Prostate gland (tissue), 2 donors: Measurements from ENCODE around the gene AVPR1B. TPM values are rescaled to one million over a fixed set of nuclear protein-coding genes. Genes with fewer than 3 reads are reported as not detected.

ENCODE experiments used
- DNase-seq: peaks from one replicate; pipeline ENCODE4 v3.0.0-alpha.2; 2019; ENCODE audit warnings: low spot score
- H3K27ac ChIP-seq, 2 donors: fragments of 200-600 bp; sonication (generic); 2 replicates each; pipeline ENCODE4 v1.5.1; 2017 to 2019
- H3K27me3 ChIP-seq: fragments of 200-600 bp; sonication (generic); replicated peaks from 2 replicates; pipeline ENCODE4 v1.5.1; 2019; ENCODE audit not compliant: insufficient read depth
- H3K36me3 ChIP-seq, 2 donors: fragments of 200-600 bp; sonication (generic); 1 replicate in 1 of 2; 2 replicates in 1 of 2; pipeline versions ENCODE4 v1.5.1 to v1.8.1; 2017 to 2019
- H3K4me1 ChIP-seq: fragments of 200-600 bp; sonication (generic); replicated peaks from 2 replicates; pipeline ENCODE4 v1.5.1; 2019
- H3K4me3 ChIP-seq, 2 donors: fragments of 200-600 bp; sonication (generic); 2 replicates each; pipeline ENCODE4 v1.5.1; 2017 to 2019
- H3K9me3 ChIP-seq: fragments of 200-600 bp; sonication (generic); 2 replicates; pipeline ENCODE4 v1.5.1; 2017
- POLR2A ChIP-seq: fragments of 450-650 bp; IDR thresholded peaks from one replicate; pipeline ENCODE4 v1.6.1; 2016; ENCODE audit warnings: antibody characterized with exemption, mild to moderate bottlenecking
- POLR2AphosphoS5 ChIP-seq: sonication (generic); formaldehyde crosslinking; IDR thresholded peaks from one replicate; pipeline ENCODE4 v1.6.1; 2017; ENCODE audit warnings: antibody characterized with exemption
- WGBS: methylation state at CpG from one replicate; pipeline ENCODE4 v1.1.5; 2018; 5-methylcytosine and 5-hydroxymethylcytosine counted together
- intact Hi-C: fragments of 100-400 bp; cut with DNase I; formaldehyde crosslinking; loops from one replicate; pipeline ENCODE4 v1.14.2; 2022
- total RNA-seq, 2 donors: library from RNA; depleted of rRNA; stranded (reverse); fragments of >200 nt; gene quantifications; one replicate each; pipeline ENCODE4 v1.1.0, GENCODE V29; 2016
- TF ChIP-seq, protein P1 (sequence below), 4 experiments: fragments of 200-600 bp in 2 of 4; fragments of 450-650 bp in 2 of 4; sonication (generic) in 2 of 4; IDR thresholded peaks; 1 replicate in 3 of 4; 2 replicates in 1 of 4; pipeline ENCODE4 v1.5.1; 2016 to 2019; ENCODE audit warnings: antibody characterized with exemption in 4 of 4, mild to moderate bottlenecking in 2 of 4, moderate library complexity in 2 of 4

AVPR1B gene
- total RNA-seq, 2 donors from 2014 or later, result not detected

- no peaks in the 10 kb centered on the region for H3K4me1 ChIP-seq
- no peak overlapping the region for H3K4me3 ChIP-seq
- TF ChIP-seq POLR2A (no peak), POLR2AphosphoS5 (no peak)
- TF ChIP-seq, protein P1, sequence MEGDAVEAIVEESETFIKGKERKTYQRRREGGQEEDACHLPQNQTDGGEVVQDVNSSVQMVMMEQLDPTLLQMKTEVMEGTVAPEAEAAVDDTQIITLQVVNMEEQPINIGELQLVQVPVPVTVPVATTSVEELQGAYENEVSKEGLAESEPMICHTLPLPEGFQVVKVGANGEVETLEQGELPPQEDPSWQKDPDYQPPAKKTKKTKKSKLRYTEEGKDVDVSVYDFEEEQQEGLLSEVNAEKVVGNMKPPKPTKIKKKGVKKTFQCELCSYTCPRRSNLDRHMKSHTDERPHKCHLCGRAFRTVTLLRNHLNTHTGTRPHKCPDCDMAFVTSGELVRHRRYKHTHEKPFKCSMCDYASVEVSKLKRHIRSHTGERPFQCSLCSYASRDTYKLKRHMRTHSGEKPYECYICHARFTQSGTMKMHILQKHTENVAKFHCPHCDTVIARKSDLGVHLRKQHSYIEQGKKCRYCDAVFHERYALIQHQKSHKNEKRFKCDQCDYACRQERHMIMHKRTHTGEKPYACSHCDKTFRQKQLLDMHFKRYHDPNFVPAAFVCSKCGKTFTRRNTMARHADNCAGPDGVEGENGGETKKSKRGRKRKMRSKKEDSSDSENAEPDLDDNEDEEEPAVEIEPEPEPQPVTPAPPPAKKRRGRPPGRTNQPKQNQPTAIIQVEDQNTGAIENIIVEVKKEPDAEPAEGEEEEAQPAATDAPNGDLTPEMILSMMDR (IDR thresholded peaks at IDR 0.05), result no peak
- 85% methylated on average over 4 of the region's 4 CpGs for WGBS
- DNase-seq, result no peak
- no peaks in the 10 kb centered on the region for H3K36me3 ChIP-seq
- no peaks in the 10 kb centered on the region for H3K27me3 ChIP-seq
- intact Hi-C loops, result loop anchor here (5.0 to 10.0 kb wide), 2 partner anchors 192 to 315 kb away; no protein-coding TSS in a partner anchor
- H3K9me3 ChIP-seq, result no peaks in the 10 kb centered on the region
- H3K27ac ChIP-seq, result no peak overlapping the region
These were observed 7.5 kb downstream of the AVPR1B start for GRCh38 chr1:206109718-206110117.

- no peak for TF ChIP-seq POLR2A
- no peak for TF ChIP-seq POLR2AphosphoS5
- TF ChIP-seq, protein P1 (IDR thresholded peaks at IDR 0.05), result no peak
- H3K4me3 ChIP-seq, result no peak overlapping the region
- intact Hi-C loops, result loop anchor here (5.0 to 10.0 kb wide), 2 partner anchors 191 to 314 kb away; no protein-coding TSS in a partner anchor
- no peak for DNase-seq
- H3K27me3 ChIP-seq, result no peaks in the 10 kb centered on the region
- no peaks in the 10 kb centered on the region for H3K36me3 ChIP-seq
- H3K9me3 ChIP-seq, result no peaks in the 10 kb centered on the region
- H3K27ac ChIP-seq, result no peak overlapping the region
- 93% methylated on average over 2 of the region's 2 CpGs for WGBS
- no peaks in the 10 kb centered on the region for H3K4me1 ChIP-seq
These were observed 8.6 kb downstream of the AVPR1B start for GRCh38 chr1:206108635-206109034.

DNA sequence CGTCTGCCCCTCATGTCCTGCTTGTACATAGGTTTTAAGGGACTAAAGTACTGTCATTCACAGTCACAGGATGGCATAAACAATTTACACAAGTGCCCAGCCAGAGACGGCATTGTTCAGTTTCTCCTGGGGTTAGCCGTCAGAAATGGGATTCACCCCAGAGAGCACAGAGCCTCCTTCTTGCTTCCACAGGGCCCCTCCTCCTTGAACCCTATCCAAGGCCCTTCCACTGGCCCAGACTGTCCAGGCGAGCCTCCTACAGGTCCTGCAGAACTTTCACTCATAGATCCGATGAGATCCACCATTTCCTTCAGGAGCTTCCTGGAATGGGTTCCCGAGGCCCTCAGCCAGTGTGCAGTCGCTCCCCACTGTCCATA lies 10.0 kb downstream of the AVPR1B start:
- H3K36me3 ChIP-seq, result no peaks in the 10 kb centered on the region
- no peak for DNase-seq
- intact Hi-C loops, result loop anchor here (2.0 to 10.0 kb wide), 4 partner anchors 76 to 312 kb away; no protein-coding TSS in a partner anchor
- TF ChIP-seq, protein P1 (IDR thresholded peaks at IDR 0.05), result no peak
- TF ChIP-seq POLR2AphosphoS5 (no peak), POLR2A (no peak)
- no peak overlapping the region for H3K4me3 ChIP-seq
- H3K9me3 ChIP-seq, result no peaks in the 10 kb centered on the region
- 84% methylated on average over 7 of the region's 7 CpGs for WGBS
- no peak overlapping the region for H3K27ac ChIP-seq
- H3K27me3 ChIP-seq, result no peaks in the 10 kb centered on the region
- H3K4me1 ChIP-seq, result no peaks in the 10 kb centered on the region

DNA sequence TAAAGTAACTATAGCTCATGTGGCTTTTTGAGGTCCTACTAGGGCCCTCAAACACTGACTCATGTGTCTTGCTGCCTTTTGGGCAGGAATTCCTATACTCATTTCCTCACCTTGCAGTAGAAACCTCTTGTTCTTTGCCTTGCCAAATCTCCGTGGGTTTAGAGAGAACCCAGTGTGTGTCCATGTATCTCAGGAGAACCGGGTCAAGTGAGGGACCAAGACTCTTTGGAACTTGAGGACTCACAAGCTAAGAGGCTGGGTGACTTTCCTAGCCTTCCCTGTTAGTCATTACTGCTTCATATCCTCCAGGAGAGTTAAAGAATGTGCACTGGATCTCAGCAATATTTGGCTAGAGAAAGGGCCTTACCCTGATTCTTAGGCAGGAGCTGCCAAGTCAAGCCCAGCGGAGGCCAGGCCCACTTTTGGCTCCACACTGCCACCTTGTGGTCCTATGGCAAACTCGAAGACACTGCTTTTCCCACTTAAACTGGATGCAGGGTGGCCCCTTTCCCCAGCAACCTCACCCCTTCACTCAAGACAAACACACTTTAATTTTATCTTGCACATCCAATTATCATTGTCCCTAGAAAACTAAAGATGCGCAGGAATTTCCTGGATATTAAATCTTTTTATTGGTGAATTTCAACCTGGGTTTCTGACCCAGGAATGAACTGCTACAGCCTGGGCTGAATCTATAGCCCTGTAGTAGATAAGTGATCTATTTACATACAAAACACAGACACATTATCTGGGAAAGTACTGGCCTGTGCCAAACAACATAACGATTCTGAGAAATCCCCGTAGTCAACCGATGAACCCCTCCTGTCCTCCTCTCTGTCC lies 10.6 kb downstream of the AVPR1B start:
- DNase-seq, result peak; percentile 81
- WGBS, result 38% methylated on average over 8 of the region's 8 CpGs
- TF ChIP-seq POLR2AphosphoS5 (peak; percentile 71), POLR2A (no peak)
- TF ChIP-seq, protein P1 (IDR thresholded peaks at IDR 0.05), result peak; percentile 62 to 95 (median 88)
- no peaks in the 10 kb centered on the region for H3K36me3 ChIP-seq
- H3K27ac ChIP-seq, result no peak overlapping the region
- H3K4me1 ChIP-seq, result no peaks in the 10 kb centered on the region
- no peaks in the 10 kb centered on the region for H3K27me3 ChIP-seq
- intact Hi-C loops, result loop anchor here (2.0 to 10.0 kb wide), 4 partner anchors 76 to 312 kb away; no protein-coding TSS in a partner anchor
- no peak overlapping the region for H3K4me3 ChIP-seq
- H3K9me3 ChIP-seq, result no peaks in the 10 kb centered on the region
